ENCODE measurements around the gene SLIT2. TPM values are rescaled to one million over a fixed set of nuclear protein-coding genes. Genes with fewer than 3 reads are reported as not detected.

SLIT2 gene
- total and polyA plus RNA-seq, 12 donors = 1.1 to 11.9 (median 5.6) TPM

DNA sequence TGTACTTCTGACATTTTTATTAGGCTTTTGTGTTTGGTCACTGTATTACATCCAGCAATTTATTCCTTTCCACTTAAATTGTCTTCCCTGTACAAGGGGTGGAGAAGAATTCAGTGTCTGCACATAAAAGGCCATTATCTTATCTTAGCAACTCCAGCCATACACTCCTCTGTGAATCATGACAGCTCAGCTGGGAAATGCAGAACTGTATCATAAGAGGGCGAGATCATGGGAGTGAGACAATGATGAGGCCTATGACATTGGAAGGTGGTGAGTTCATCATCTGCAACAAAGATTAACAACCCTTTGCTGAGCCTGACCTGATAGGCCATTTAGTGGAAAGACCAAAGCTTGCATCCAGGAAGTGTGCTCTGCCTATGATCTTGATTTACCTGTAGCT lies 33.3 kb downstream of the SLIT2 start:
- intact Hi-C loops (cut with DNase I) = no loop called here
- H3K27me3 ChIP-seq = no peaks in the 10 kb centered on the region
- no peak overlapping the region for H3K27ac ChIP-seq
- ATAC-seq (no peak), DNase-seq (no peak)
- H3K36me3 ChIP-seq = no peaks in the 10 kb centered on the region
- TF ChIP-seq, protein P1, sequence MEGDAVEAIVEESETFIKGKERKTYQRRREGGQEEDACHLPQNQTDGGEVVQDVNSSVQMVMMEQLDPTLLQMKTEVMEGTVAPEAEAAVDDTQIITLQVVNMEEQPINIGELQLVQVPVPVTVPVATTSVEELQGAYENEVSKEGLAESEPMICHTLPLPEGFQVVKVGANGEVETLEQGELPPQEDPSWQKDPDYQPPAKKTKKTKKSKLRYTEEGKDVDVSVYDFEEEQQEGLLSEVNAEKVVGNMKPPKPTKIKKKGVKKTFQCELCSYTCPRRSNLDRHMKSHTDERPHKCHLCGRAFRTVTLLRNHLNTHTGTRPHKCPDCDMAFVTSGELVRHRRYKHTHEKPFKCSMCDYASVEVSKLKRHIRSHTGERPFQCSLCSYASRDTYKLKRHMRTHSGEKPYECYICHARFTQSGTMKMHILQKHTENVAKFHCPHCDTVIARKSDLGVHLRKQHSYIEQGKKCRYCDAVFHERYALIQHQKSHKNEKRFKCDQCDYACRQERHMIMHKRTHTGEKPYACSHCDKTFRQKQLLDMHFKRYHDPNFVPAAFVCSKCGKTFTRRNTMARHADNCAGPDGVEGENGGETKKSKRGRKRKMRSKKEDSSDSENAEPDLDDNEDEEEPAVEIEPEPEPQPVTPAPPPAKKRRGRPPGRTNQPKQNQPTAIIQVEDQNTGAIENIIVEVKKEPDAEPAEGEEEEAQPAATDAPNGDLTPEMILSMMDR (IDR thresholded peaks at IDR 0.05) = no peak
- WGBS, 2 donors = 85 to 87% methylated on average over 1 of the region's 1 CpG
- no peak overlapping the region for H3K4me3 ChIP-seq
- H3K9me3 ChIP-seq = no peaks in the 10 kb centered on the region
- H3K4me1 ChIP-seq = no peaks in the 10 kb centered on the region

DNA sequence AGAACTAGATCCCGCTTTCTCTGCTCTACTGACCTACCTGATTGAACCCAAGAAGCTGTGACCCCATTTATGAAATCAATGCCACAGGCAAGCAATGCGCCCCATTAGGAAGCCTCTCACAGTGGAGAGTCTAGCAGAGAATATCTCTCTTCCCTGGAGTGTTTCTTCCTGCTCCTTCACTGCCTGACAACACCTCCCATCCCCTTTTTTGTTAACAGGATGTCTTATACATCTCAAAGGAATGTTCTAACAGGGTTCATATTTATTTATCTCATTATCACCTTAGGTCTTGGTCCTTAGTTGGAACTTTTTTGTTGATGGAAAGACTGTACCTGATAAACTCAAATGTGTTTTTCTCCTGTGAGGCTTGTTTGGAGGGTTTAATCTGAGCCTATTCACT lies 35.5 kb downstream of the SLIT2 start:
- Histone ChIP-seq H3K9me3 (no peaks in the 10 kb centered on the region), H3K27me3 (no peaks in the 10 kb centered on the region), H3K27ac (no peak overlapping the region), H3K36me3 (no peaks in the 10 kb centered on the region), H3K4me3 (no peak overlapping the region), H3K4me1 (no peaks in the 10 kb centered on the region)
- WGBS, 2 donors = 93% methylated on average over 2 of the region's 2 CpGs
- DNase-seq (no peak), ATAC-seq (no peak)
- TF ChIP-seq, protein P1 (IDR thresholded peaks at IDR 0.05) = no peak
- intact Hi-C loops (cut with DNase I) = no loop called here

DNA sequence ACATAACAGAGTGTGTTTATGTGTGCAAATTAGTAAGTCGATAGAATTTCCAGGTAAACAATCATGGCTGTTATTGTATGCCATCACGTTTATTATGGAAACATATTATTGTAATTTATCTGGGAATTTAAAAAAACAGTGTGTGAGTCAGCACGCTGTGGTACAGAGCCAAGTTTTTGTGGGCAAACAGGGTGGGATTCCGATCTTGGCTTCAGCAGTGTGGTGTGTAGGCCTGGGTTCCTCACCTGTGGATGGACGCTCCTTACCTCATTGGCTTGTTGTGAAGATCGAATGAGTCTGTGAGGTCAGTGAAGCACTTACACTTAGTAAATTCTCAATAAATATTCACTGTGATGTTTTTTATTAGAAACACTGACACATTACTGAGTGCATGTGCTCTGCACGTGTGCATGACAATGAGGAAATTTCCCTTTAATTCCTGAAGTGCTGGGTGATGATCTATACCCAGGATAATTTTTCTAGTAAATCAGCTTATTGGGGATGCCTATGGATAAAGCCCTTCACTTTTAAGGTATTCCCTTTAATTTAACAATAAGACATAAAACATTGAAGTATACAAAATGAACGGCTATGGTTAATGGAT lies 36.4 kb downstream of the SLIT2 start:
- 90 to 91% methylated on average over 8 of the region's 8 CpGs for WGBS, 2 donors

DNA sequence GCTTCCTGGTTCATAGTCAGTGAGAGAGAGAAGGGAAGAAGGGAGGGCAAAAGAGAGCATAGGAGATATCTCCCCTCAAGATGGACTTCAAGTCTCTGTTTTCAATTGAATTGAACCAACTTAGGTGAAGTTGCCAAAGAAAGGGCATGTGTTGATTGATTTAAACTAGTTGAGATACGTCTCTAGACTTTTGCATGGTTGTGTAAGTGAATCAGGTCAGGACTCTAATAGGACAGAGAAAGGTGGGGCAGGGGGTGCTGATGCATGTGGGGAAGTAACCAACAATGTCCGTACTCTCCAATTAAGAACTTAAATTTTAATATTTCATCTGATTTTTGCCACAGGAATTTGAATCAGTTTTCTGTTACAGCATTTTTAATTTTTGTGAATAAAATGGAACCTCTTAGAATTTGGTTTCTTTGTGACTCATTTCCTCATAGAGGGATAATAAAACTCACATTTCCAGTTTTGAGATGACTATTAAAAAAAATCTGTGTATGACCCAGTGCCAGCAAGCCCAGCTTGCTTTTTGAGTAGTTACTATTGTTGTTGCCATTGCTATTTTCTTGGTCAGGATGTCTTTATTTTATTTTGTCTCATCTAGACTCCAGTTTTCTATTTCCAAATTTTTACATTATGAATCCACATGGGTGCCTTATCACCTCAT lies 37.3 kb downstream of the SLIT2 start:
- no peak overlapping the region for H3K27ac ChIP-seq
- intact Hi-C loops (cut with DNase I) = no loop called here
- DNase-seq (no peak), ATAC-seq (no peak)
- 83 to 88% methylated on average over 2 of the region's 2 CpGs for WGBS, 2 donors
- no peaks in the 10 kb centered on the region for H3K4me1 ChIP-seq
- no peak overlapping the region for H3K4me3 ChIP-seq
- H3K27me3 ChIP-seq = no peaks in the 10 kb centered on the region
- H3K36me3 ChIP-seq = no peaks in the 10 kb centered on the region
- TF ChIP-seq, protein P1 (IDR thresholded peaks at IDR 0.05) = no peak
- no peaks in the 10 kb centered on the region for H3K9me3 ChIP-seq

More for the DNA sequence above, 36.4 kb downstream of the SLIT2 start:
- Histone ChIP-seq H3K4me1 (no peaks in the 10 kb centered on the region), H3K36me3 (no peaks in the 10 kb centered on the region), H3K9me3 (no peaks in the 10 kb centered on the region), H3K4me3 (no peak overlapping the region), H3K27me3 (no peaks in the 10 kb centered on the region), H3K27ac (no peak overlapping the region)
- TF ChIP-seq, protein P1 (IDR thresholded peaks at IDR 0.05) = no peak
- no peak for ATAC-seq
- intact Hi-C loops (cut with DNase I) = no loop called here
- no peak for DNase-seq
